ENCODE results near the gene OR4A15.

The OR4A15 gene

GRCh38 chr11:55401011-55401410 is 33.2 kb downstream of the OR4A15 start:
- H3K4me3 ChIP-seq (ENCODE audit: low read depth, low read length), result no peak overlapping the region
- TF ChIP-seq CTCF (IDR thresholded peaks at IDR 0.05; ENCODE audit: low read depth, low read length), result no peak
- DNase-seq, result no peak
- no peaks in the 10 kb centered on the region for H3K27me3 ChIP-seq (ENCODE audit: insufficient read depth, low read depth, severe bottlenecking)
- H3K9me3 ChIP-seq (ENCODE audit: severe bottlenecking), result no peaks in the 10 kb centered on the region
- H3K27ac ChIP-seq, result no peak overlapping the region
- H3K36me3 ChIP-seq, result no peaks in the 10 kb centered on the region
